Esophagus muscularis mucosa (tissue), 3 donors: ENCODE measurements around the gene ARHGAP23.

Source experiments
- POLR2AphosphoS5 ChIP-seq, 2 donors: sonication (generic); formaldehyde crosslinking; IDR thresholded peaks; one replicate each; pipeline ENCODE4 v1.6.1; 2017; ENCODE audit warnings: antibody characterized with exemption in 2 of 2
- TF ChIP-seq, protein P1 (sequence below), 3 experiments: fragments of 200-600 bp in 2 of 3; fragments of 450-650 bp in 1 of 3; sonication (generic) in 2 of 3; IDR thresholded peaks; one replicate each; pipeline ENCODE4 v1.5.1; 2017 to 2019; ENCODE audit warnings: antibody characterized with exemption in 3 of 3, mild to moderate bottlenecking in 2 of 3, moderate library complexity in 1 of 3

DNA sequence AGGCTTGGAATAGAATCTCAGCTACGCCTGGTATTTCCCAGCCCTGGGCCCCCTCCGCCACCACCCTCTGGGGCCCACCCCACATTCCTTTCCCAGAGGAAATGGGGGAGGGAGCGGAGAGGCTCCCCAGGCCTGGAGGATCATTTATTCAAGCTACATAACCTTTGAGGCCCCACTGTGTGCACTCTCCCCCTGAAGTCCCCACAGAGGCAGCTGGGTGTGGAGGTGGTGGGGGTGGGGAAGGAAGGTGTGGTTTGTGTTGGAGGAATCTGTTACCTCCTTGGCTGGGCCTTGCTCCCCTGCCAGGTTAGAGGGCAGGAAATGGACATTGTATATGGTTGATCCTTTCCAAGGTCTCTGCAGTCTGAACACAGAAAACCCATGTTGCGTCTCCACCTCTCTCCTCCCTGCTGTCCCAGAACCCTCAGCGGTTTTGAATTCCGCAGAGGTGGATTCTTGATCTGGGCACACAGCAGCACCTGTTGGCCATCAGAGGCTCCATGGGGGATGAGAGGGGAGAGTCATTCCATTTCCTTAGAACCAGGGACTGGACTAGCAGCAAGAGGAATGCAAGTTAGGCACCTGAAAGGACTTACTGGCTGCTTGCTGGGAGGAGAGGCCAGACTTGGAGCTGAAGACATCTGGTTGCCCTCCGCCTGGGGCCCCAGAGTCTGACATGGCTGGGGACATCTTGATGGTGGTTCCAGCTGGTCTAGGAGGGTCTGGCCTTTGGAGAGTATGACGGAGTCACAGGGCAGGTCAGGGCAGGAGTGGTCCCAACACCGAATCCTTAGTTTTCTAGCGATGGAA, 23.0 kb downstream of the ARHGAP23 start:
- TF ChIP-seq, protein P1, sequence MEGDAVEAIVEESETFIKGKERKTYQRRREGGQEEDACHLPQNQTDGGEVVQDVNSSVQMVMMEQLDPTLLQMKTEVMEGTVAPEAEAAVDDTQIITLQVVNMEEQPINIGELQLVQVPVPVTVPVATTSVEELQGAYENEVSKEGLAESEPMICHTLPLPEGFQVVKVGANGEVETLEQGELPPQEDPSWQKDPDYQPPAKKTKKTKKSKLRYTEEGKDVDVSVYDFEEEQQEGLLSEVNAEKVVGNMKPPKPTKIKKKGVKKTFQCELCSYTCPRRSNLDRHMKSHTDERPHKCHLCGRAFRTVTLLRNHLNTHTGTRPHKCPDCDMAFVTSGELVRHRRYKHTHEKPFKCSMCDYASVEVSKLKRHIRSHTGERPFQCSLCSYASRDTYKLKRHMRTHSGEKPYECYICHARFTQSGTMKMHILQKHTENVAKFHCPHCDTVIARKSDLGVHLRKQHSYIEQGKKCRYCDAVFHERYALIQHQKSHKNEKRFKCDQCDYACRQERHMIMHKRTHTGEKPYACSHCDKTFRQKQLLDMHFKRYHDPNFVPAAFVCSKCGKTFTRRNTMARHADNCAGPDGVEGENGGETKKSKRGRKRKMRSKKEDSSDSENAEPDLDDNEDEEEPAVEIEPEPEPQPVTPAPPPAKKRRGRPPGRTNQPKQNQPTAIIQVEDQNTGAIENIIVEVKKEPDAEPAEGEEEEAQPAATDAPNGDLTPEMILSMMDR (IDR thresholded peaks at IDR 0.05): no peak
- TF ChIP-seq POLR2AphosphoS5 (IDR thresholded peaks at IDR 0.05): peak; percentile 43 to 67
